OCI-LY3 (cell line): ENCODE measurements around the gene CCDC121.

Source experiments
- H2AFZ ChIP-seq: fragments of 200-600, 300-600 bp; shearing (Covaris generic); 2 replicates; pipeline ENCODE4 v1.6.0; 2014; ENCODE audit warnings: antibody characterized with exemption, low read depth, low read length
- H3K27ac ChIP-seq: fragments of 200-600, 300-600 bp; sonication (generic); 2 replicates; pipeline ENCODE4 v1.5.1; 2014; ENCODE audit warnings: mild to moderate bottlenecking, low read length, moderate library complexity, mixed read lengths
- H3K27me3 ChIP-seq: fragments of 200-600, 300-600 bp; sonication (generic); 2 replicates; pipeline ENCODE4 v1.6.1; 2014; ENCODE audit warnings: low read depth, low read length, mixed read lengths
- H3K36me3 ChIP-seq: fragments of 200-600, 300-600 bp; sonication (generic); replicated peaks from 2 replicates; pipeline ENCODE3; 2014; ENCODE audit warnings: low read depth, low read length, mixed read lengths
- H3K4me1 ChIP-seq: fragments of 300-600, 200-600 bp; sonication (generic); 2 replicates; pipeline ENCODE4 v1.6.1; 2014; ENCODE audit warnings: low read length, mixed read lengths
- H3K4me2 ChIP-seq: fragments of 200-600, 300-600 bp; sonication (generic); 2 replicates; pipeline ENCODE4 v1.6.1; 2014; ENCODE audit warnings: low read length, mixed read lengths
- H3K4me3 ChIP-seq: fragments of 300-600, 200-600 bp; sonication (generic); 2 replicates; pipeline ENCODE4 v1.5.1; 2014; ENCODE audit warnings: antibody characterized with exemption, mild to moderate bottlenecking, low read length, moderate library complexity
- H3K79me2 ChIP-seq: fragments of 300-600, 200-600 bp; shearing (Covaris generic); 2 replicates; pipeline ENCODE4 v1.6.1; 2014; ENCODE audit warnings: mild to moderate bottlenecking, low read length, mixed read lengths
- H3K9ac ChIP-seq: fragments of 300-600, 200-600 bp; shearing (Covaris generic); 2 replicates; pipeline ENCODE4 v1.6.0; 2014; ENCODE audit warnings: mild to moderate bottlenecking, low read length, moderate library complexity
- H3K9me3 ChIP-seq: fragments of 200-600, 300-600 bp; shearing (Covaris generic); 2 replicates; pipeline ENCODE4 v1.6.1; 2014; ENCODE audit warnings: low read length, mixed read lengths; ENCODE audit not compliant: insufficient read depth
- H4K20me1 ChIP-seq: fragments of 200-600, 300-600 bp; sonication (generic); 2 replicates; pipeline ENCODE4 v1.6.1; 2016; ENCODE audit warnings: low read length, mixed read lengths; ENCODE audit not compliant: insufficient read depth
- EZH2phosphoT487 ChIP-seq: fragments of 200-600 bp; shearing (Covaris generic); IDR thresholded peaks from 2 replicates; pipeline ENCODE4 v1.6.1; 2018; ENCODE audit warnings: antibody characterized with exemption, mixed run types, low read depth
- TF ChIP-seq, protein P1 (sequence below): fragments of 200-600, 300-600 bp; sonication (generic); IDR thresholded peaks from 2 replicates; pipeline ENCODE4 v1.5.1; 2014; ENCODE audit warnings: antibody characterized with exemption, low read length, low read depth

Gene CCDC121, protein sequence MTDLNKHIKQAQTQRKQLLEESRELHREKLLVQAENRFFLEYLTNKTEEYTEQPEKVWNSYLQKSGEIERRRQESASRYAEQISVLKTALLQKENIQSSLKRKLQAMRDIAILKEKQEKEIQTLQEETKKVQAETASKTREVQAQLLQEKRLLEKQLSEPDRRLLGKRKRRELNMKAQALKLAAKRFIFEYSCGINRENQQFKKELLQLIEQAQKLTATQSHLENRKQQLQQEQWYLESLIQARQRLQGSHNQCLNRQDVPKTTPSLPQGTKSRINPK

DNA sequence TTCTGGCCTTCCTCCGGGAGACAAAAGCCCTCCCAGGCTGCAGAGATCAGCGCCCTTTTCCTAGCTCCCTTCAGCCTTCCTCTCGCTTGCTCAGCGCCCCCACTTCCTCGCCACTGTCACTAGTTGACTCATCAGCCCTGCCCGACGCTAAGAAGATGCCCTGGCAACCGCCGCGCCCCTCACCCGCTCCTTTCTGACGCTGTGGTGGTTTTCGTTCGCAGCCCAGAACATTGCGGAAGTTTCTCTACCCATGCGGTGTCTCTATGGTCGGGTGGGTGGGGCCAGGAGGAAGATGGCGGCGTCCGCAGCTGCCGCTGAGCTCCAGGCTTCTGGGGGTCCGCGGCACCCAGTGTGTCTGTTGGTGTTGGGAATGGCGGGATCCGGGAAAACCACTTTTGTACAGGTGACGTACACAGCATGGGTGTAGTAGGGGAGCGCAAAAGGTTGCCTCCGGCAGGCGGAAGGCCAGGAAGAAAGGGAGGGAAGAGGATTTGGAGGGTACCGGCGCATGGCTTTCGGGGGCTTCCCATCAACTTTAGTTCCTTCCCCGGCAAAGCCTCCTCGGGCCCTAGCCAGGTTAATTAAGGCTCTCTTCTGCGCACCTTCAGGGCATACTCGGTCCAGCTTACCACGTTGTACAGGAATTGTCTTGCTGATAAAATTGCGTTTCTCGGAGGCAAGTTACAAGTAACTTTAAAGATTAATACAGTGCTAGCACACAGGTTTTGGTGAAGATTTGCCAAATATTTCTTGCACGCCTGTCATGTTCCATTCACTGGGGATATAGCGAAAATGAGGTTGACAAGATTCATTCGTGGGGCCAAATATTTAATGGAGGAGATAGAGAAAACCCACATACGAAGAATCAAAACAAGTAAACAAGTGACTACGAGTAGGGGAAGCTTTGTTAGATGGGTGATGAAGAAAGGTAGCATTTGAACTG, at the start of gene CCDC121, which contains the start of gene GPN1:
Gene CCDC121 (minus strand): TSS at position 246 of the 943 bp plus-strand sequence. CDS start 1,213 bp downstream, outside the sequence.
Gene GPN1 (plus strand): TSS at position 284 of the 943 bp plus-strand sequence. CDS start 9 bp downstream, at position 293.
- H2AFZ ChIP-seq = peak within 1 kb of the TSS; percentile 96
- peaks cover 15% of the 10 kb centered on the region for H3K4me1 ChIP-seq
- peak within 1 kb of the TSS; percentile 92 for H3K4me2 ChIP-seq
- H3K9me3 ChIP-seq = no peaks in the 10 kb centered on the region
- H3K4me3 ChIP-seq = peak within 1 kb of the TSS; percentile 87
- H3K27ac ChIP-seq = peak within 1 kb of the TSS; percentile 31; the same call in 1 of the 2 replicates
- H3K27me3 ChIP-seq = no peaks in the 10 kb centered on the region
- peak within 1 kb of the TSS; percentile 87 for H3K9ac ChIP-seq
- no peaks in the 10 kb centered on the region for H4K20me1 ChIP-seq
- TF ChIP-seq, protein P1, sequence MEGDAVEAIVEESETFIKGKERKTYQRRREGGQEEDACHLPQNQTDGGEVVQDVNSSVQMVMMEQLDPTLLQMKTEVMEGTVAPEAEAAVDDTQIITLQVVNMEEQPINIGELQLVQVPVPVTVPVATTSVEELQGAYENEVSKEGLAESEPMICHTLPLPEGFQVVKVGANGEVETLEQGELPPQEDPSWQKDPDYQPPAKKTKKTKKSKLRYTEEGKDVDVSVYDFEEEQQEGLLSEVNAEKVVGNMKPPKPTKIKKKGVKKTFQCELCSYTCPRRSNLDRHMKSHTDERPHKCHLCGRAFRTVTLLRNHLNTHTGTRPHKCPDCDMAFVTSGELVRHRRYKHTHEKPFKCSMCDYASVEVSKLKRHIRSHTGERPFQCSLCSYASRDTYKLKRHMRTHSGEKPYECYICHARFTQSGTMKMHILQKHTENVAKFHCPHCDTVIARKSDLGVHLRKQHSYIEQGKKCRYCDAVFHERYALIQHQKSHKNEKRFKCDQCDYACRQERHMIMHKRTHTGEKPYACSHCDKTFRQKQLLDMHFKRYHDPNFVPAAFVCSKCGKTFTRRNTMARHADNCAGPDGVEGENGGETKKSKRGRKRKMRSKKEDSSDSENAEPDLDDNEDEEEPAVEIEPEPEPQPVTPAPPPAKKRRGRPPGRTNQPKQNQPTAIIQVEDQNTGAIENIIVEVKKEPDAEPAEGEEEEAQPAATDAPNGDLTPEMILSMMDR = no peak
- no peak for TF ChIP-seq EZH2phosphoT487
- H3K36me3 ChIP-seq = peaks cover 17% of the 10 kb centered on the region
- H3K79me2 ChIP-seq = peaks cover 11% of the 10 kb centered on the region

DNA sequence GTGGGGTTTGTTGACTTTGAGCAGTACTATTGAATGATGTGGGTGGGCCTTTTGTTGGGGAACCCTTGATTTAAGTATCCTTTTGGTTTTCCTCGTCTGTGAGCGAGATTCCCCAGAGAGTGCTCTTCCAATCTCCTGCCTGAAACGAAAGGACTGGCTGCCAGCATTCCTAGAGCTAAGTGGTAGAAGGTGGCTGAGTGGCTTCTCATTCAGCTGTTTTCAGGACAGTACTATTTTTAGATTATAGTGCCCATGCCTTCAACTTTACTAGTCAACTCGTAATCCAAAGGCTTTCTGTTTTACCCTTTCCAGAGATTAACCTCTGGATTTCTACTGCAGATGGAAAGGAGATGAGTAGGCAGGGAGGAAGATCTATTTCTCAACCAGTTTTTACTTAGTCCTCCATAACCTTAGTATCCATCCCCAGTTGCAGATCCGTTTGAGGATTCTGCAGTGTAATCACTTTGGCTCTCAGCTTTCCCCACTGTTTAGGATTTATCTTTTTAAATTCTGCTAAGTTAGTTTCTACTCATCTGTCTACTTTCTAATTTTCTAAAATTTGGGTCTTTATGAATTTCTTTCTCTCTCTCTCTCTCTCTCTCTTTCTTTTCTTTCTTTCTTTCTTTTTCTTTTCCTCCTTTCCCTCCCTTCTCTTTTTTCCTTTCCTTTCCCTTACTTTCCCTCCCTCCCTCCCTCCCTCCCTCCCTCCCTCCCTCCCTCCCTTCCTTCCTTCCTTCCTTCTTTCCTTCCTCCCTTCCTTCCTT, 44.1 kb upstream of the CCDC121 start:
- H3K36me3 ChIP-seq = peaks cover 24% of the 10 kb centered on the region
- no peak overlapping the region for H2AFZ ChIP-seq
- no peak overlapping the region for H3K4me3 ChIP-seq
- no peak overlapping the region for H3K9ac ChIP-seq
- no peaks in the 10 kb centered on the region for H3K27me3 ChIP-seq
- TF ChIP-seq EZH2phosphoT487 = no peak
- TF ChIP-seq, protein P1 = no peak
- no peaks in the 10 kb centered on the region for H3K79me2 ChIP-seq
- no peaks in the 10 kb centered on the region for H4K20me1 ChIP-seq
- H3K9me3 ChIP-seq = no peaks in the 10 kb centered on the region
- no peaks in the 10 kb centered on the region for H3K4me1 ChIP-seq
- no peak overlapping the region for H3K4me2 ChIP-seq
- no peak overlapping the region for H3K27ac ChIP-seq

DNA sequence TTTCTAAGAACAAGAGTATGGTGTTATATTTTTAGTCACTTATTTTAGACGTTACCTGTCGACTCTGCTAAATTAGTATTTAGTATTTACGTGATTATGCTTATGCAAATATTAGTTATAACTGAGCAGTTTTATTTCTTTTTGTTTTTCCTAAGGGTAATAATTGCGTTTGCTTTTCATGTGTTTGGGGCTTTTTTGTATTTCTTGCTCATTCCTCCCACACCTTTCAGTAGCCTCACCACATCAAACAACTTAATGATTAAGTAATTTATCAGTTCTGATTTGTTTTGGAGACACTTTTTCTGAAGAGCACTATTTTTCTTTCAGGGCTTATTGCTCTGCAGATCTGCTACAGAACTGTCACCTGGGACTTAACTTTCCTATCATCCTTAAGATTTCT, 42.4 kb upstream of the CCDC121 start:
- TF ChIP-seq EZH2phosphoT487 = no peak
- TF ChIP-seq, protein P1 = no peak
- Histone ChIP-seq H3K4me3 (no peak overlapping the region), H4K20me1 (no peaks in the 10 kb centered on the region), H3K4me1 (peaks cover 5% of the 10 kb centered on the region; the same call in 1 of the 2 replicates), H3K4me2 (no peak overlapping the region), H3K27me3 (no peaks in the 10 kb centered on the region), H3K9me3 (no peaks in the 10 kb centered on the region), H3K27ac (no peak overlapping the region), H3K9ac (no peak overlapping the region), H3K79me2 (no peaks in the 10 kb centered on the region), H2AFZ (no peak overlapping the region), H3K36me3 (peaks cover 20% of the 10 kb centered on the region)
